MCF 10A (cell line): ENCODE data around the gene CACNA1H. TPM values are rescaled to one million over a fixed set of nuclear protein-coding genes. Genes with fewer than 3 reads are reported as not detected.

Experiments
- BruUV-seq: library from RNA; stranded (reverse); fragments of 400-500 nt; replicated peaks from 2 replicates; lab custom pipeline; 2021; lab: Mats Ljungman, UMichigan
- CTCF ChIA-PET: fragments of 300-600 bp; sonication (Branson Sonifier 250); formaldehyde crosslinking; extraction: SDS; loops from one replicate; lab custom pipeline; 2021; ENCODE audit warnings: antibody characterized with exemption, inconsistent platforms; lab: Yijun Ruan, JAX
- POLR2A ChIA-PET: fragments of 300-600, 350-650 bp; sonication (Branson Sonifier 250); formaldehyde crosslinking; extraction: SDS; loops from one replicate; lab custom pipeline; 2020; ENCODE audit warnings: antibody characterized with exemption, inconsistent platforms; lab: Yijun Ruan, JAX
- DNase-seq: peaks from one replicate; pipeline ENCODE4 v3.0.0-alpha.2; 2018; ENCODE audit not compliant: unreplicated experiment
- H3K27ac Mint-ChIP-seq: one replicate; pipeline ENCODE4 v1.8.0; 2022; ENCODE audit warnings: mild to moderate bottlenecking, low read depth, mixed read lengths; ENCODE audit not compliant: unreplicated experiment
- H3K27me3 Mint-ChIP-seq: one replicate; pipeline ENCODE4 v1.8.0; 2022; ENCODE audit warnings: mixed read lengths; ENCODE audit not compliant: insufficient read depth, unreplicated experiment
- H3K36me3 Mint-ChIP-seq: one replicate; pipeline ENCODE4 v1.8.0; 2022; ENCODE audit warnings: mild to moderate bottlenecking, moderate library complexity, mixed read lengths; ENCODE audit not compliant: insufficient read depth, unreplicated experiment
- H3K4me1 Mint-ChIP-seq: one replicate; pipeline ENCODE4 v1.8.0; 2022; ENCODE audit warnings: mixed read lengths; ENCODE audit not compliant: insufficient read depth, unreplicated experiment
- H3K4me3 Mint-ChIP-seq: one replicate; pipeline ENCODE4 v1.8.0; 2022; ENCODE audit warnings: mild to moderate bottlenecking, moderate library complexity, mixed read lengths; ENCODE audit not compliant: unreplicated experiment
- H3K9me3 Mint-ChIP-seq: one replicate; pipeline ENCODE4 v1.8.0; 2022; ENCODE audit warnings: mixed read lengths; ENCODE audit not compliant: unreplicated experiment
- intact Hi-C: fragments of 100-400 bp; cut with micrococcal nuclease; formaldehyde crosslinking; loops from 2 replicates; pipeline ENCODE4 v1.14.1; 2022
- total RNA-seq: library from RNA; stranded (reverse); gene quantifications from 2 replicates; pipeline ENCODE4 v1.2.3, GENCODE V29; 2022
- TF ChIP-seq, protein P1 (sequence below): fragments of 200-600 bp; IDR thresholded peaks from one replicate; pipeline ENCODE4 v1.8.0; 2022; ENCODE audit warnings: antibody characterized with exemption, mild to moderate bottlenecking; ENCODE audit not compliant: unreplicated experiment

Gene CACNA1H
- total RNA-seq, 1 experiment from 2014 or later: not detected

DNA sequence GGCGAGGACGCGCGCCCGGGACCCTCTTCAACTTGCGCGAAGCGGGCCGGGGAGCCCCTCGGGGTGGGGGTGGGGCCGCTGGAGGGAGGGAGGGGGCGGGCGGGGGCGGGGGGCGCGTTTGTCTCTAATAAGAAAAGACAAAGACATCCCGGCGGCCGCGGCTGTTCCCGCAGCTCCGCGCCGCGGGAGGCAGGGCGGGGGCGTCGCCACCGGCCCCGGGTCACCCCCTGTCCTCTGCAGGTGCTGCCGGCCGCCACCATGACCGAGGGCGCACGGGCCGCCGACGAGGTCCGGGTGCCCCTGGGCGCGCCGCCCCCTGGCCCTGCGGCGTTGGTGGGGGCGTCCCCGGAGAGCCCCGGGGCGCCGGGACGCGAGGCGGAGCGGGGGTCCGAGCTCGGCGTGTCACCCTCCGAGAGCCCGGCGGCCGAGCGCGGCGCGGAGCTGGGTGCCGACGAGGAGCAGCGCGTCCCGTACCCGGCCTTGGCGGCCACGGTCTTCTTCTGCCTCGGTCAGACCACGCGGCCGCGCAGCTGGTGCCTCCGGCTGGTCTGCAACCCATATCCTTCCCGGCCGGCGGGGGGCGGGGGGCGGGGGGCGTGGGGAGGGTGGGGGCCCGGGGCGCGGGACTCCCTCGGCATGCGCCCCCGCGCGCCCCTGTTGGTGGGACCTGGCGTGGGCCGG is 714 bp downstream of the CACNA1H start:
- no peaks in the 10 kb centered on the region for H3K27me3 Mint-ChIP-seq
- H3K4me1 Mint-ChIP-seq: no peaks in the 10 kb centered on the region
- intact Hi-C loops: no loop called here
- H3K36me3 Mint-ChIP-seq: no peaks in the 10 kb centered on the region
- BruUV-seq: no TSS peak
- DNase-seq: no peak
- TF ChIP-seq, protein P1, sequence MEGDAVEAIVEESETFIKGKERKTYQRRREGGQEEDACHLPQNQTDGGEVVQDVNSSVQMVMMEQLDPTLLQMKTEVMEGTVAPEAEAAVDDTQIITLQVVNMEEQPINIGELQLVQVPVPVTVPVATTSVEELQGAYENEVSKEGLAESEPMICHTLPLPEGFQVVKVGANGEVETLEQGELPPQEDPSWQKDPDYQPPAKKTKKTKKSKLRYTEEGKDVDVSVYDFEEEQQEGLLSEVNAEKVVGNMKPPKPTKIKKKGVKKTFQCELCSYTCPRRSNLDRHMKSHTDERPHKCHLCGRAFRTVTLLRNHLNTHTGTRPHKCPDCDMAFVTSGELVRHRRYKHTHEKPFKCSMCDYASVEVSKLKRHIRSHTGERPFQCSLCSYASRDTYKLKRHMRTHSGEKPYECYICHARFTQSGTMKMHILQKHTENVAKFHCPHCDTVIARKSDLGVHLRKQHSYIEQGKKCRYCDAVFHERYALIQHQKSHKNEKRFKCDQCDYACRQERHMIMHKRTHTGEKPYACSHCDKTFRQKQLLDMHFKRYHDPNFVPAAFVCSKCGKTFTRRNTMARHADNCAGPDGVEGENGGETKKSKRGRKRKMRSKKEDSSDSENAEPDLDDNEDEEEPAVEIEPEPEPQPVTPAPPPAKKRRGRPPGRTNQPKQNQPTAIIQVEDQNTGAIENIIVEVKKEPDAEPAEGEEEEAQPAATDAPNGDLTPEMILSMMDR: no peak
- no peak overlapping the region for H3K27ac Mint-ChIP-seq
- CTCF ChIA-PET: no interaction called here
- H3K4me3 Mint-ChIP-seq: no peak overlapping the region
- no peaks in the 10 kb centered on the region for H3K9me3 Mint-ChIP-seq
- POLR2A ChIA-PET: no interaction called here

DNA sequence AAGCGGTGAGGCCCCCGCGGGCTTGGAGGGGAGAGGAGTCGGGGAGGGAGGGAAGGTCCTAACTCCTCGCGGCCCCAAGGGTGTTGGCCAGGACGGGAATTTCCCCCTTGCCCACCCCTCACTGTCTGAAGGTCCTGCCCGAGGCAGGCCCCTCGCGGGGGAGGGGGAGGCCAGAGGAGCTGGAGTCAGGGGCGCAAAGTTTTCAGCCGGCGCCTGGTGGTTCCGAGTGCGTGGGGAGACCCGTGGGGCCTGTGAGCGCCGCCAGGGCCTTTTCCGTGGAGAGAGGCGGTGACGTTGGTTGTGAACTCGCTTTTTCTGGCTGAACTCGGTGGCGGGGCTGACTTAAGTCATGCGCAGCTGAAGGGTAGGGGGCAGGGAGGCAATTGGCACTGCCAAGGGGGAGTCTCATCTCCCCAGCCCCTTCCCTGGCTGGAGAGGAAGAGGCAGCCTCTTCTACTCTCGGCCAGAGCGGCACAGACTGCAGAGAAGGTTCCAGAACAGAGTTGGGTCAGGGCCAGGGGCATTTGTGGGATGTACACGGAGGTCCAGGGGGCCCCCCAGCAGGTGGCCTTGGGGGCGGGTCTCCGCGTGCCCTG is 1.5 kb downstream of the CACNA1H start:
- Mint-ChIP-seq H3K36me3 (no peaks in the 10 kb centered on the region), H3K27me3 (peaks cover 6% of the 10 kb centered on the region), H3K4me1 (no peaks in the 10 kb centered on the region), H3K9me3 (no peaks in the 10 kb centered on the region), H3K27ac (no peak overlapping the region), H3K4me3 (no peak overlapping the region)
- intact Hi-C loops: no loop called here
- BruUV-seq: no TSS peak
- CTCF ChIA-PET: no interaction called here
- POLR2A ChIA-PET: no interaction called here
- TF ChIP-seq, protein P1: no peak
- DNase-seq: no peak

DNA sequence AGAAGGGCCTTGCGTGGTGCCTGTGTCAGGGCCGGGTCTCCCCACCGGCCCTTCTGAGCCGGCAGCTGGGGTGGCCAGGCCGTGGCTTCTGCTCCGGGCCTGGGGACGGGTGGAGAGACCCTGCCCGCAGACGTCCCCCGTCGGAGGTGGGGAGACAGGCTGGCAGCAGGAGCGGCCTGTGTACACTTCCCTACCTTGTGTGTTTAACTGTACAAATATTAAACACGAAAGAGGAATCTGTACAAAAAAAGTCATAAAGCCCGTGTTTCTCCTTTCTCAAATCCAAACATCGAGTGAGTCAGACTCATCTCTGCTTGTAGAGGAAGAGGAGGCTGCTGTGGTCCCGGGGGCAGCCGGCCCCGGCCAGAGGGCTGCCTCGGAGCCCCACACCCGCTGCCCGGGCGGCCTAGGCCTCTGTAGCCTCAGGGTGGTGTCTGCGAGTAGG is 2.0 kb downstream of the CACNA1H start:
- no peaks in the 10 kb centered on the region for H3K36me3 Mint-ChIP-seq
- ChIA-PET POLR2A (no interaction called here), CTCF (no interaction called here)
- no peaks in the 10 kb centered on the region for H3K9me3 Mint-ChIP-seq
- no TSS peak for BruUV-seq
- DNase-seq: no peak
- no peaks in the 10 kb centered on the region for H3K4me1 Mint-ChIP-seq
- peaks cover 11% of the 10 kb centered on the region for H3K27me3 Mint-ChIP-seq
- intact Hi-C loops: no loop called here
- H3K4me3 Mint-ChIP-seq: no peak overlapping the region
- H3K27ac Mint-ChIP-seq: no peak overlapping the region
- TF ChIP-seq, protein P1: no peak

DNA sequence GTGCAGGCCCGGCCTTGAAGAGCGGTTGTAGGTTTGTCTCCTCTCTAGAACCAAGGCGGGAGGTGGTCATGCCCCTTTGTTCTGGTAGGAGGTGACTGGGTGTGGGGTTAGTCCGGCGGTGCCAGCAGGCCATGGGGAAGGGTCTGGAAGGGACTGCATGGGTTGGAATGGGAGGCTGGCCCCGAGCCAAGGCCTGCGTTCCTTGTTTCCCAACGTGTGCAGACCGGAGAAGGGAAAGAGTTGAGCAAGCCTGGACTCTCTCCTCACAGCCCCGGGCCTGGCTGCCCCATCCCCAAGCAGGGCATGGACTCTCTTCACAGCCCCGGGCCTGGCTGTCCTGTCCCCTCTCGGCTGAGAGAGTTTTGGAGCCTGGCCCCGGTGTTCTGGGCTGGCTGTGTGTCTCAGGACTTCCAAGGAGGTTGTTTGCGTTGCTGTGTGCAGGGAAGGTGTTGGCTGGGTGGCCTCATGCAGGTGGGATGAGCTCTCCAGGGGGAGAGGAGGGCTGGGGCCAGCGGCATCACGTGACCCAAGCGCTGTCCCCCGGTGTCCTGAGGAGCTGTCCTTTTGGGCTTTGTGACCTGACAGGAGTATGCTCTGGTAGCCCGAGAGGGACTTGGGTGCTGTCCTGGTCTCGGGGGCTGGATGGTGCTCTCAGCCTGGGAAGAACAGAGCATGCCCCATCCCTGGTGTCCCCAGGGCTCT is 2.6 kb downstream of the CACNA1H start:
- H3K27me3 Mint-ChIP-seq: peaks cover 17% of the 10 kb centered on the region
- no peak overlapping the region for H3K4me3 Mint-ChIP-seq
- DNase-seq: no peak
- BruUV-seq: no TSS peak
- TF ChIP-seq, protein P1: no peak
- H3K27ac Mint-ChIP-seq: no peak overlapping the region
- no peaks in the 10 kb centered on the region for H3K36me3 Mint-ChIP-seq
- CTCF ChIA-PET: no interaction called here
- POLR2A ChIA-PET: no interaction called here
- H3K9me3 Mint-ChIP-seq: no peaks in the 10 kb centered on the region
- intact Hi-C loops: no loop called here
- no peaks in the 10 kb centered on the region for H3K4me1 Mint-ChIP-seq
